Left cardiac atrium (tissue), 4 donors: ENCODE data around the gene LUC7L2. TPM values are rescaled to one million over a fixed set of nuclear protein-coding genes. Genes with fewer than 3 reads are reported as not detected.
"Not testable (repeated sequence)": the region's sequence is repeated elsewhere in the genome, so short reads cannot be mapped to it uniquely, and the experiment has no call there.

Source experiments
- ATAC-seq, 2 donors: fragments of 200-7000 bp; cut with Tn5 transposase; one replicate each; pipeline ENCODE4 v1.9.1; 2020; ENCODE audit warnings: mild to moderate bottlenecking in 2 of 2, moderate library complexity in 2 of 2
- DNase-seq: peaks from one replicate; pipeline ENCODE4 v3.0.0-alpha.2; 2020
- intact Hi-C, 2 donors: fragments of 100-400 bp; cut with DNase I; formaldehyde crosslinking; loops; one replicate each; pipeline versions ENCODE4 v1.14.1 to v1.15.1; 2022 to 2023
- total RNA-seq, 2 donors: library from RNA; stranded (reverse); fragmentation: NEBNext Ultra II Directional; extraction: Animal tissue kit (Norgen Biotek cat#: 25700); gene quantifications; one replicate each; pipeline ENCODE4 v1.2.1, GENCODE V29; 2021
- donor health status: DM: no; HTN: yes; CAD: no.
- donor health status: DM: no; HTN: yes; CAD: no; lungs with severe emphysema.
- donor health status: DM: yes; HTN: yes; CAD: no.
- donor health status: Dilated cardiomyopathy.

LUC7L2 gene
- total RNA-seq, 2 donors from 2014 or later: 46.4 to 52.3 TPM

GRCh38 chr7:139465072-139465471 lies 105.4 kb downstream of the LUC7L2 start:
- not testable (repeated sequence) for ATAC-seq

DNA sequence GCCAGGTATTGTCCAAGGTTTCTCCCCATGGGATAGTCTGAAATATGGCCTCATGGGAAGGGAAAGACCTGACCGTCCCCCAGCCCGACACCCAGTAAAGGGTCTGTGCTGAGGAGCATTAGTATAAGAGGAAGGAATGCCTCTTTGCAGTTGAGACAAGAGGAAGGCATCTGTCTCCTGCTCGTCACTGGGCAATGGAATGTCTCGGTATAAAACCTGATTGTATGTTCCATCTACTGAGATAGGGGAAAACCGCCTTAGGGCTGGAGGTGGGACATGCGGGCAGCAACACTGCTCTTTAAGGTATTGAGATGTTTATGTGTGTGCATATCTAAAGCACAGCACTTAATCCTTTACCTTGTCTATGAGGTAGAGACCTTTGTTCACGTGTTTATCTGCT lies 108.0 kb downstream of the LUC7L2 start:
- DNase-seq, ATAC-seq, intact Hi-C loops: not testable (repeated sequence)

More at GRCh38 chr7:139465072-139465471, 105.4 kb downstream of the LUC7L2 start:
- intact Hi-C loops, DNase-seq: not testable (repeated sequence)

- intact Hi-C loops, ATAC-seq: not testable (repeated sequence)
Observed at GRCh38 chr7:139468281-139468680, 108.6 kb downstream of the LUC7L2 start.

DNA sequence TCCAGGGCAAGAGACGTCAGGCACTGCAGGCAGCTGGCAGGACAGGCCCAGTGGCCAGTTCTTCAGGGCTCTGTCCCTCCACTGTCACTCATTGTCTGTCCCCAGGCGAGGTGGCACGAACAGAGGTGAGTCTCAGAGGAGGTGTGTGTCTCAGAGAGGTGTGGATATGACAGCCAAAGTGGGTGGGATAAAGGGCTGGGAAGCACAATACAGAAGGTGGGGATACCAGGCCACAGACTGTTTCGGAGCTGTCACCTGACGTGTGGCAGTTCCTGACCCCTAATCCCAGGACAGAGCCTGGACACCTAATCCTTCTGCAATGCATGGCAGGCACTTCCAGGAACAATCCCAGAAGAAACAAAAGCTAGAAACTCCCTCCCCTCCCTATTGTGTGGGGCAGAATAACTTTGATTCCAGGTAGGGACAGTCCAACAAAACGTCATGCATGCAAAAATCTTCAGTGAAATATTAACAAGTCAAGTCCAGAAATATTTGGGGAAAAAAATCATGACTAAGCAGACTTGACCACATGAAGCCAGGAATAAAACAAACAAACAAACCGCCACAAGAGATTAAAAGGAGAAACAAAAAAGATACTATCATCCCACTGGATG lies 112.2 kb downstream of the LUC7L2 start:
- no peak for ATAC-seq
- no peak for DNase-seq
- intact Hi-C loops: no loop called here

More at GRCh38 chr7:139468281-139468680, 108.6 kb downstream of the LUC7L2 start:
- DNase-seq: not testable (repeated sequence)

Other genes starting within 250 kb of the LUC7L2 start
- 10 to 100 TPM; 11.7 to 14.3 TPM for gene UBN2, start 128.7 kb upstream of the LUC7L2 start, total RNA-seq
- 10 to 100 TPM; 32.3 to 38.2 TPM for gene FMC1, start 18.6 kb upstream of the LUC7L2 start, total RNA-seq
- gene KLRG2, start 123.8 kb downstream of the LUC7L2 start, total RNA-seq: not detected
- gene CLEC2L, start 163.8 kb downstream of the LUC7L2 start, total RNA-seq: under 1 TPM in 1 of 2 donors, not detected in 1; 0.34 TPM